Inflammatory macrophage treated with lipopolysaccharide for 1 hour (primary cell): ENCODE results near the gene FDXR.
A peak's percentile ranks its signal among the peaks of the same experiment; 100 is the strongest.

Experiments used
- DNase-seq, 2 donors: peaks; one replicate each; pipeline ENCODE4 v3.0.0-alpha.2; 2020 to 2022

Gene FDXR

DNA sequence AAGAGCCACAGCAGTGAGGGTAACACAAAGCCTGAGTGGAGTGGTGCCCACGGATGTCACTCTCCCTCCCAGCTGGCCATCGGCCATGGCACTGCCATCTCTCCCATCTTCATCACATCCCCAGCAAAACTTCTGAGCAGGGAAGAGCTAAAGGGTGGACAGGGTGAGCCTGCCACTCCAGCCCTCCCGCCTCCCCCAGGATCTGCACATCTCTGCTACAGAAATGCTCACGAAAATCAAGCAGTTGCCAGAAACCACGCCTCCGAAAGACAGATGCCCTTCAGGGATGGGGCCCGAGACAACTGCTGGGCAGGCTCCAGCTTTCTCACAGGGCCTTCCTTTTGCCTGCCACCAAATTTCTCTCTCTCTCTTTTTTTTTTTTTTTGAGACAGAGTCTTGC lies 16.7 kb downstream of the FDXR start:
- no peak for DNase-seq

GRCh38 chr17:74855323-74855722 lies 17.5 kb downstream of the FDXR start:
- no peak for DNase-seq

DNA sequence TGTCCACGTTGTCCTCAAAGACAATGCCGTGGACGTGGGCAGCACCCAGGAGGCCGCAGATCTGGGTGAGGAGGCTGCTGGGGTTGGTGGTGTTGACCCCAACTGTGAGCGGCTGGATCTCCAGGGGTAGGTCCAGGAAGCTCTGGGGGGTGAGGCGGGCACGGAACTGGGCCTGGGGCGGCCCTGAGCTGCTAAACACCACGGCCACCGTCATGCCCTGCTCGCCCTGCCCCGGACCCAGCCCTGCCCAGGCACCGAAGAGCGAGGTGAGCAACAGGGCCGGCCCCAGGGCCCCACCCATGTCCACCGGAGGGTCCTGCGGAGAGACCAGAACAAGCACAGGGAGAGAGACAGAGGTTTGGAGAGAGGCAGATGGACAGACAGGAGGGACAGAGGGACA lies 18.0 kb downstream of the FDXR start:
- no peak for DNase-seq

- no peak for DNase-seq
Observed at GRCh38 chr17:74853669-74854068, 19.1 kb downstream of the FDXR start.

GRCh38 chr17:74853048-74853397 lies 19.8 kb downstream of the FDXR start:
- no peak for DNase-seq

GRCh38 chr17:74852237-74853047 lies 20.4 kb downstream of the FDXR start:
- DNase-seq = no peak

- DNase-seq = no peak
Observed at GRCh38 chr17:74851612-74852236, 21.1 kb downstream of the FDXR start.

DNA sequence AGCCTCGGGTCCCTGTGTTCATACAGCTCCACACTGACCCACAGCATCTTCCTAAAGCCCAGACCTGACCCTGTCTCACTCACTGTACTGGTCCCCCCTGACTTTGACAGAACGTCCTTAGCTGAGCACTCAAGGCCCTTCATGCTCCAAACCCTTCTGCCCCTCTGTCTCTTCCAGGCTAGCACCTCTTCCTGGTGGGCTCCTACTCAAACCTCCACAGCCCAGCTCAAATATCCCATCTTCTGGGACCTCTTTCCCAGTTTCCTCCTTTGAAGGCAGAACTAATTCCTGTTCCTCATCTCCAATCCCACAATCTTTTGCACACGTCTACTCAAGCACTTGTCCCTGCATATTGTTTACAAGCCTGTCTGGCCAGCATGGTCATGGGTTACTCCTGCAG lies 21.9 kb downstream of the FDXR start:
- no peak for DNase-seq

GRCh38 chr17:74850310-74850709 lies 22.5 kb downstream of the FDXR start:
- DNase-seq = no peak

DNA sequence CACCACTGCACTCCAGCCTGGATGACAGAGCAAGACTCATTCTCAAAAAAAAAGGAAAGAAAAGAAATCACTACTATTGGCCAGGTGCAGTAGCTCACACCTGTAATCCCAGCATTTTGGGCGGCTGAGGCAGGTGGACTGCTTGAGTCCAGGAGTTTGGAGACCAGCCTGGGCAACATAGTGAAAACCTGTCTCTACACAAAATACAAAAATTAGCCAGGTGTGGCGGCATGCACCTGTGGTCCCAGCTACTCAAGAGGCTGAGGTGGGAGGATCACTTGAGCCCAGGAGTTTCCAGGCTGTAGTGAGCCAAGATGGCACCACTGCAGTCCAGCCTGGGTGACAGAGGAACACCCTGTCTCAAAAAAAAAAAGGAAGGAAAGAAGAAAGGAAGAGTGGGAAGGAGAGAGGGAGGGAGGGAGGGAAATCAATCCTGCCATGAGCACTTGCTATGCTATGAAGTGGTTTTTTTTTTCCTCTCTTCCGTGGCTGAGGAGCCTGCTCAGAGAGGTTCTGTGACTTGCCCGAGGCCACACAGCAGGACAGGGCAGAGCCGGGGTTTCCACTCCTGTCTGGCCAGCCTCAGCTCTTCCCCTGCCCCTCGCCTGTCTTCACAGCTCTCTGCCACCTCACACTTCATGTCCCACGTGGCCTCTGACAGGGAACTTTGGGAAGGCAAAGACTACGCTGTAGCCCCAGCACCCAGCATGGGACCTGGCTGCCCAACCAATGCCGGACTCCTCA lies 24.0 kb downstream of the FDXR start:
- DNase-seq = no peak

DNA sequence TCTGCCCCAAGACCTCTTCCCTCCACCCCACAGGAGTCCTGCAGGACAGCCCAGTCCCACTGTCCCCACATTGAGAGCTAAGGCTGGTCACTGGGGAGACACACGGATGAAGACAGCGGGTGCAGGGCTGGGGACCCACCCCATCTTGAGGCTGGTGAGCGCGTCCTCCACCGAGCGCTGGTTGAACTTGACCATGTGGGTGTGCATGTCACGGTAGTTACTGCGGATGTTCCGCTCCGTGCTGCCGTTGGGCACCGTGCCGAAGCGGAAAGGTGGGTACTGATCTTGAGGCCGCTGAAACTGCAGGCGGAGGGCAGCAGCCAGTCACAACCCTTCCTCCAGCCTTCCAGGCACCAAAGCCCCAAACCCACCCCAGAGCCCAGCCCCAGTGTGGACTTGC lies 26.2 kb downstream of the FDXR start:
- no peak for DNase-seq

DNA sequence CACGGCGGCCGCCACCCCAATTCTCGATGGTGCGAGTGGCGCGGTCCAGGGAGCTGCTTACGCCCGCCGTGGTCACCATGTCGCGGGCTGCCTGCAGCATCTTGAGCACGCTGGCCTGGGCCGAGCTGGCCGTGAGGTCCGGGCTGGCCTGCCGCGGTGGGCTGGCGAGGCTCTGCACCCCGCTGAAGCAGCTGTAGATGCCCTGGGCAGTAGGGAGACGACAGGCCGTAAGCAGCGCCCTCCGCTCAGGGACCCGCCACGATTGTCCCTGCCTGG lies 29.5 kb downstream of the FDXR start:
- no peak for DNase-seq

DNA sequence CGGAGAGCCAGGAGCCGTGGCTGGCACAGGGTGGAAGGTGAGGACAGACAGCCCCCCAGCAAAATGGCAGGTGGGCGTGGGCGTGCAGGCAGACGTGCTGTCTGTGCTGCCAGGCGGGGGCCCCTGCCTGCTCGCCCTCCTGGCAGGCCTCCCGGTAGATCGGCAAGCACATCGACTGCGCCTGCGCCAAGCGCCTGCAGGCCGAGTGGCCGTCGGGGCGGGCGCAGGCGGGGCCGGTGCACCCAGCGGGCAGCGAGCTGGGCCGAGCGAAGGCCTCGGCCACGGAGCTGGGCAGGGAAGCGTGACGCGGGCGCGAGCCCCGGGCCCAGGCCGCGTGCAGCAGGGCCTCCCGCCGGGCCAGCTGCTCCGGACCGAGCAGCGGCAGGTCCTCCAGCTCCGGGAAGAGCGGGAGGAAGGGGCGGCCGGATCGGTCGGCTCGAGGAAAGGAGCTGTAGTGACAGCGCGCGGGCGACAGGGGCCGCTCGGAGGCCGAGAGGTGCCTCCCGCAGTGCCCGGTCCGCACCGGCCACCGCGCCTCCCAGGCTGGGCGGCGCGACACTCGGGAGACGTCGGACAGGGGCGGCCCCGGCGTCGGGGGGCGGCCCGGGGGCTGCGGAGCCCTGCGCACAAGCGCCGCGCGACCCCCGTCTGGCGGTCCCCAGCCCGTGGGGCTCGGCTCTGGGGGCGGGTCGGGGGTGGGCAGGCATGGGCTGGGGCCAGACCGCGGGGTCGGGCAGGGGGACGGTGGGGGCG lies 30.0 kb downstream of the FDXR start:
- peak; percentile 52 to 66 for DNase-seq

DNA sequence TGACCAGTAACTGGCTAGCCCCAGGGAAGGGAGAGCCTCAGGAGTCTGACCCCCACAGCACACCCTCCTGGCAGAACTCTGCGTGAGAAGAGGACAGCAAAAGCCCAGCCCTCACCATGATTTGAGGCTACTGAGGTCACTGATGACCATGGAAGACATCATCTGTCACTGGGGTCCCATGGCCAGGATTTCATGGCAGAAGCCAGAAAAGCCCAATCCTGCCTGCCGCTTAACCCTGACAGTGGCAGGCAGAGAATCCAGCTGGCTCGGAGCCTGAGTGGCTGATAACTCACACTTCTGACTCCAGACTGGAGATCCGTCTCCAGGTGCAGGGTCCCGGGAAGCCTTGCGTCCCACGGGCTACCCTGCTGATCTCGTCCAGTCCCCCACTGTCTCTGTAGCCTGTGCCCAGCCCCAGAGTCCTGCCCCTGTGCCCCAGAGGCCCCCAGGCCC lies 30.6 kb downstream of the FDXR start:
- no peak for DNase-seq

DNA sequence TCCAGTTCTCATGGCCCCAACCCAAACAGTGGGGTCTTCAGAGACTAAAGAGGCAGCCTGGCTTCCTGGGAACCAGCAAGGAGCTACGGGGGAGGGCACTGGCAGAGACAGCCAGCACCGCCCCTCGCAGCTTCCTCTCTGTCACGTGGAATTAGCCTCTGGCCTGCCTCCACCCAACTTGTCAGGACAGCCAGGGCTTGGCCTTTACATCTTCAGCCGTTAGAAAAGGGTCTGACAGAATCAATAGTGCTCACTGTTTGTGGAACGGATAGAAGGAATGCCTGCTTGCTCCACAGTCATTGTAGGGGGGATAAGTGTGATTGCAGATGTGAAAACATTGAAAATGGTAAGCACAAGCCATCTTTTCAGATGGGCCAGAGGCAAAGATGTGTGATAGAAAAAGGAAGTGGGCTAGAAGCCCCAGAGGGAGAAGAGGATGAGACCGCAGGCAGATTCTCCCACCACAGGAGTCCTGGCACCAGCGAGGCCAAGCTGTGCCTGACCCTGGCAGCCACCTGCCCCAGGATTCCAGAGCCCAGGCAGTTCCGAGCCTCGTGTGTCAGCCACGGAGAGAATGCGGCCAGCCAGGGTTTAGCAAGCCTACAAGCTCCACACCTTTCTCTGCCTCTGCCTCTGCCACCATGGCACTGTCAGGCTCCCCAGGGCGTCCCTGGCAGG lies 31.7 kb downstream of the FDXR start:
- DNase-seq = peak; percentile 45 to 70

DNA sequence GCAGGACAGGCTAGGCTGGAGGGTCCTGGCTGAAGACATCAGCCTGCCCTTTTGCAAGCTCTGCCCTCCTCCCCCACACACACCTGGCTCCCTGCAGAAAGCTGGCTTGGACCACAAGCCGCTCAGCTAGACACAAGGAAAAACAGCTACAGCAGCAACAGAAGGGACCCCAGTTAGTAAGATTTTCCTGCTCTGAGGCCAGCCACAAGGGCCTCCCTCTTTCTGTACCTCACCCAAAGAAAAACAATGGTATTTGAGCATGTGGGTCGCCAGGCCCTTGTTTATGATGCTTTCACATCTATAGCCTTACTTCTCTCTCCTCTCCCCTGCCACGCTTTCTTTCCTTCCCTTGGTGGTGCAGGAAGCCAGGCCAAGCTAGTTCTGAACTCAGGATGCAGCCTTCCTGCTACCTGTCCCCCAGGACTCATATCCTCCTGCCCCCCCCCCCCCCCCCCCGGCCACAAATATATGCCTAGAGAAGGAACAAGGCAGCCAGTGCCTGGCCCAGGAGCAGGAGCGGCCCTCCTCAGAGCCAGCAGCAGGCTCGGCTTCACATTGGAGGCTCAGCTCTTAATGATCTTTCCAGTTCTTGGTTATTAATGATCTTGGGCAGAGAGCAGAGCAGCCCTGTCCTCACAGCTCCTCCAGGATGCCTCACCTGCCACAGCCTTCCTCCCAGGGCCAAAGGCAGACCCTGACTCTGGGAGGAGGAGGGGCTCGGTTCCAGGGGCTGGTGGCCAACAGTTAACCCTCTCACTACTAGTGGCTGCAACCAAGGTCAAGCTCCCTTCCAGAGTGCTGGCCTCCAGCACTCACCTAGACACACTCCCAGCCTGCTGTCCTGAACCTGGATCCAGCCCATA lies 32.6 kb downstream of the FDXR start:
- DNase-seq = no peak

GRCh38 chr17:74838274-74838673 lies 34.5 kb downstream of the FDXR start:
- DNase-seq = no peak

- DNase-seq = no peak
Observed at GRCh38 chr17:74836691-74837467, 35.9 kb downstream of the FDXR start.

DNA sequence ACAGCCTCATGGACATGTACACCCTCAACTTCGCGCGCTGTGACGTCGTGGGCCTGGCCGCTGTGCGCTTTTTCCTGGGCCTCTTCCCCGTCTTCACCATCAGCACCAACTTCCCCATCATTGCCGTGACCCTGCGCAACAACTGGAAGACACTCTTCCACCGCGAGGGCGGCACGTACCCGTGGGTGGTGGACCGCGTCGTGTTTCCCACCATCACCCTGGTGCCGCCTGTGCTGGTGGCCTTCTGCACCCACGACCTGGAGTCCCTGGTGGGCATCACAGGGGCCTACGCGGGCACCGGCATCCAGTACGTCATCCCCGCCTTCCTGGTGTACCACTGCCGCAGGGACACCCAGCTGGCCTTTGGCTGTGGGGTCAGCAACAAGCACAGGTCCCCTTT lies 36.6 kb downstream of the FDXR start:
- no peak for DNase-seq

GRCh38 chr17:74833501-74834377 lies 39.1 kb downstream of the FDXR start:
- peak; percentile 24 to 37 for DNase-seq
